Dedifferentiated amniotic fluid mesenchymal stem cell (primary cell): ENCODE data around the gene TRUB1.
"Not testable (repeated sequence)": the region's sequence is repeated elsewhere in the genome, so short reads cannot be mapped to it uniquely, and the experiment has no call there.

Experiments
- DNase-seq: peaks from one replicate; pipeline ENCODE4 v3.0.0-alpha.2; 2016; ENCODE audit errors: extremely low spot score

Gene TRUB1

GRCh38 chr10:114937962-114938855 lies at the start of gene TRUB1:
Gene TRUB1, plus strand, starts transcription at chr10:114938195. Its CDS starts 59 bp downstream, at chr10:114938254.
- peak; percentile 98 for DNase-seq

- DNase-seq, result no peak
Measured at GRCh38 chr10:114893251-114893650, 44.7 kb upstream of the TRUB1 start.

GRCh38 chr10:114894911-114895310 lies 43.1 kb upstream of the TRUB1 start:
- no peak for DNase-seq

GRCh38 chr10:114897011-114897410 lies 41.0 kb upstream of the TRUB1 start:
- not testable (repeated sequence) for DNase-seq

GRCh38 chr10:114897593-114897992 lies 40.4 kb upstream of the TRUB1 start:
- DNase-seq, result no peak

GRCh38 chr10:114899982-114900381 lies 38.0 kb upstream of the TRUB1 start:
- DNase-seq, result no peak

- DNase-seq, result no peak
Measured at GRCh38 chr10:114900658-114901057, 37.3 kb upstream of the TRUB1 start.

- peak; percentile 36 for DNase-seq
Measured at GRCh38 chr10:114902151-114902550, 35.8 kb upstream of the TRUB1 start.

- DNase-seq, result no peak
Measured at GRCh38 chr10:114905450-114905849, 32.5 kb upstream of the TRUB1 start.

GRCh38 chr10:114906981-114907380 lies 31.0 kb upstream of the TRUB1 start:
- DNase-seq, result no peak

GRCh38 chr10:114908896-114909295 lies 29.1 kb upstream of the TRUB1 start:
- DNase-seq, result no peak

- DNase-seq, result no peak
Measured at GRCh38 chr10:114911052-114911711, 26.8 kb upstream of the TRUB1 start.

- no peak for DNase-seq
Measured at GRCh38 chr10:114911801-114912469, 26.1 kb upstream of the TRUB1 start.

GRCh38 chr10:114912470-114912859 lies 25.5 kb upstream of the TRUB1 start:
- no peak for DNase-seq

GRCh38 chr10:114914560-114914959 lies 23.4 kb upstream of the TRUB1 start:
- no peak for DNase-seq

GRCh38 chr10:114915294-114915693 lies 22.7 kb upstream of the TRUB1 start:
- no peak for DNase-seq

GRCh38 chr10:114916653-114917052 lies 21.3 kb upstream of the TRUB1 start:
- no peak for DNase-seq

GRCh38 chr10:114917459-114917858 lies 20.5 kb upstream of the TRUB1 start:
- no peak for DNase-seq

- DNase-seq, result no peak
Measured at GRCh38 chr10:114917927-114918672, 19.9 kb upstream of the TRUB1 start.

- no peak for DNase-seq
Measured at GRCh38 chr10:114920459-114920858, 17.5 kb upstream of the TRUB1 start.

- DNase-seq, result no peak
Measured at GRCh38 chr10:114922003-114922402, 16.0 kb upstream of the TRUB1 start.

GRCh38 chr10:114923551-114923950 lies 14.4 kb upstream of the TRUB1 start:
- DNase-seq, result no peak
